Measurements from ENCODE around the gene TPSB2.

The TPSB2 gene

DNA sequence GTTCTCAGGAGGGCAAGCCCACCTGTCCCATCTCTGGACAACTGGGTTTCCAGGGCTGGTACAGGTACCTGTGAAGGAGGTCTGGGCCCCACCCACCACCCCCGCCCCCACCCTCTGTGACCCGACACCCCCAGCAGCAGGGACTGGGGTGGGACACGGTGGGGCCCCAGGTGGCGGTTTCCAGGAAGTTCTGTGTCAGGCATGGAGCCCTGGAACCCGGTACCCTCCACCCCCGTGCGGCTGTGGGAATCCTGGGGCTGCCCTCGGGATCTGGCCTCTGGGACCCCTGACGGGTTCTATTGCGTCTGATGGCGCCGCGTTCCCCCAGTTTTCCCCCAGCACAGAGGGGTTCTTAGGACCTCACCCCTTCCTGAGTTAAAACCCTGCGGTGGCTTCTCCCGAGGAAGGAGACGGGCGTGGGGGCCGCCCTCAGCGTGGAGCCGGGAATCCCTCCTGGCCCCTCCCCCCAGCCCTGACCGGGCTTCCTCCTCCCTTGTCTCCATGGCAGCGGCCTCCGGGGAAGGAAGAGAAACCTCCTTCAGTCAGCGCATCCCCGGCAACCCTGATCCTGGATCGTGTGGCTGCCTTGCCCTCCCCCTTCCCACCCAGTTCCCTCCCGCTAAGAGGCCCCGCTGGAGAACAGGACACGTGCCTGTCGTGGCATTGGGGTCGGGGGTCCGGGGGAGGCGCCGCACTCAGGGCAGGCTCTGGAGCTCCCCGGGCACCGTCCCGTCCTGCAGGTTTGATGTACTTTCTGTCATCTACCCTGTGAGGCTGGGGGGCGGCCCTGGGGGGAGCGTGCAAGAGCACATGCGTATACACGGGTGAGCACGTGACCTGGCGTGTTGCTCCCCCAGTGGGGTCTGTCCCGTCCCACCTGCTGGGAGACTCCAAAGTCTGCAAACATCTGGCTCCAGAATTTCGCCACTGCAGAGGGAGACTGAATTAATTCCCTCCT, 46.8 kb downstream of the TPSB2 start:
- H3K9ac ChIP-seq (ENCODE audit: low read depth in 1 of 2, low read length in 2 of 2), result no peak overlapping the region
- no peaks in the 10 kb centered on the region for H3K36me3 ChIP-seq (ENCODE audit: control insufficient read depth in 1 of 2, insufficient read depth in 2 of 2, low read length in 2 of 2)
- no peaks in the 10 kb centered on the region for H3K27me3 ChIP-seq (ENCODE audit: control insufficient read depth in 1 of 2, insufficient read depth in 2 of 2, low read length in 2 of 2)
- no peaks in the 10 kb centered on the region for H3K9me3 ChIP-seq (ENCODE audit: control insufficient read depth in 1 of 2, low read length in 2 of 2)
- H3K27ac ChIP-seq (ENCODE audit: low read depth, low read length), result peak overlapping the region; percentile 75
- no peak overlapping the region for H3K4me3 ChIP-seq (ENCODE audit: low read depth in 1 of 2, low read length in 2 of 2)
- H3K4me1 ChIP-seq (ENCODE audit: control insufficient read depth in 1 of 2, insufficient read depth in 2 of 2, low read length in 2 of 2), result no peaks in the 10 kb centered on the region

DNA sequence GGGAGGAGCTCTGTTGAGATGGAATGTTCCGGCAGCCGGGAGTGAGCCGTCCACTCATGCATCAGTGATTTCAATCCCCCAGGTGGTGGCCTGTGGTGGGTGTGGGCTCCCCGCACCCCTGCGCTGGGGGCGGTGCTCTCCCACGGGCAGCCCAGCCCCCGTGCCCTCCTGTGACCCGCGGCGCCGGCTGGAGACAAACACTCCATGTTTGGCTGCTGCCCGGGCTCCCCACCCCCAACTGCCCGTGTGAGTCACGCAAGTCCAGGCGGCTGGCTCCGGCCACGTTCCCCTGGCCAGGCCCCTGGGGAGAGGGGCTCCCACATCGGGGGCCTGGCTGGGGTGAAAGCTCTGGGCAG, 47.7 kb downstream of the TPSB2 start:
- no peak overlapping the region for H3K4me3 ChIP-seq (ENCODE audit: low read depth in 1 of 2, low read length in 2 of 2)
- peak overlapping the region; percentile 75 for H3K27ac ChIP-seq (ENCODE audit: low read depth, low read length)
- no peaks in the 10 kb centered on the region for H3K4me1 ChIP-seq (ENCODE audit: control insufficient read depth in 1 of 2, insufficient read depth in 2 of 2, low read length in 2 of 2)
- no peaks in the 10 kb centered on the region for H3K27me3 ChIP-seq (ENCODE audit: control insufficient read depth in 1 of 2, insufficient read depth in 2 of 2, low read length in 2 of 2)
- H3K9ac ChIP-seq (ENCODE audit: low read depth in 1 of 2, low read length in 2 of 2), result no peak overlapping the region
- no peaks in the 10 kb centered on the region for H3K9me3 ChIP-seq (ENCODE audit: control insufficient read depth in 1 of 2, low read length in 2 of 2)
- no peaks in the 10 kb centered on the region for H3K36me3 ChIP-seq (ENCODE audit: control insufficient read depth in 1 of 2, insufficient read depth in 2 of 2, low read length in 2 of 2)

DNA sequence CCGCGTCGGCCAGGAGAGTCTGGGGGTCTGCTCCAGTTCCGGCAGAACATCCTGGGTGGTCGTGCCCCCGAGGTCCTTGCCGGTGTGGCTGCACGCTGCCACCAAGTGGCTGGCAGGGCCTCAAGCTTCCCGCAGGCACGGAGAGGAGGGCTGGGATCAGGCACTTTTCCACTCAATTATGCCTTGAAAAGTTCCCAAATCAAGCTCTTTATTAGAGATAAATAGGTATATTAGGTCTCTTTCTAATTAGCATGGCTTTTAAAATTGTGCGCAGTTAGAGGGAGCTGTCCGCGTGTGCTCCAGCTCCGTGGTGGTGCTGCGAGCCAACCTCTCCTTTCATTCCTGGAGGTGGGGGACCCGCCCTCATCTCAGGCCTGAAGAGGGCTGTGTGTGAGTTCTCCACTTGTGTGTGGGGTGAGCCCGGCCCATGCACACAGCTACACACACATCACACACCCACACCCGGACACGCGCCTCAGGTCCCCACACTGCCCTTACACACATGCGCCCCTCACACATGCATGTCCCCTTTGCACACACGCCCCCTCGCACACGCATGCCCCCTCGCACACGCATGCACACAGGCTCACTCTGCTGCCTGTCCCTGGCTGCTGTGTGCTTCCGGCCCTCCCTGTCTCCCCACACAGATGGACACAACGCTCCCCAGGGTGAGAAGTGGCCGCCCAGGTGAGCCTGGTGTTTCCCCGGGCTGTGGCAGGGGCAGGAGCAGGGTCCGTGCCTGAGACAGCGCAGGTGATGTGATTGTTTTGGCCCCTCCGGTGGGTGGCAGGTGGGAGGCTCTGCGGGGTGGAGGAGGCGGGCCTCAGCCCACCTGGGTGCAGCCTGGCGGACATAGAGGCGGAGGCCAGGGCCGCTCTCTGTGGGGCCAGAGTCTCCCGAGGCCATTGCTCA, 48.3 kb downstream of the TPSB2 start:
- Histone ChIP-seq H3K36me3 (ENCODE audit: control insufficient read depth in 1 of 2, insufficient read depth in 2 of 2, low read length in 2 of 2) (no peaks in the 10 kb centered on the region), H3K27ac (ENCODE audit: low read depth, low read length) (peak overlapping the region; percentile 10), H3K4me1 (ENCODE audit: control insufficient read depth in 1 of 2, insufficient read depth in 2 of 2, low read length in 2 of 2) (no peaks in the 10 kb centered on the region), H3K4me3 (ENCODE audit: low read depth in 1 of 2, low read length in 2 of 2) (no peak overlapping the region), H3K9ac (ENCODE audit: low read depth in 1 of 2, low read length in 2 of 2) (no peak overlapping the region), H3K27me3 (ENCODE audit: control insufficient read depth in 1 of 2, insufficient read depth in 2 of 2, low read length in 2 of 2) (no peaks in the 10 kb centered on the region), H3K9me3 (ENCODE audit: control insufficient read depth in 1 of 2, low read length in 2 of 2) (no peaks in the 10 kb centered on the region)

DNA sequence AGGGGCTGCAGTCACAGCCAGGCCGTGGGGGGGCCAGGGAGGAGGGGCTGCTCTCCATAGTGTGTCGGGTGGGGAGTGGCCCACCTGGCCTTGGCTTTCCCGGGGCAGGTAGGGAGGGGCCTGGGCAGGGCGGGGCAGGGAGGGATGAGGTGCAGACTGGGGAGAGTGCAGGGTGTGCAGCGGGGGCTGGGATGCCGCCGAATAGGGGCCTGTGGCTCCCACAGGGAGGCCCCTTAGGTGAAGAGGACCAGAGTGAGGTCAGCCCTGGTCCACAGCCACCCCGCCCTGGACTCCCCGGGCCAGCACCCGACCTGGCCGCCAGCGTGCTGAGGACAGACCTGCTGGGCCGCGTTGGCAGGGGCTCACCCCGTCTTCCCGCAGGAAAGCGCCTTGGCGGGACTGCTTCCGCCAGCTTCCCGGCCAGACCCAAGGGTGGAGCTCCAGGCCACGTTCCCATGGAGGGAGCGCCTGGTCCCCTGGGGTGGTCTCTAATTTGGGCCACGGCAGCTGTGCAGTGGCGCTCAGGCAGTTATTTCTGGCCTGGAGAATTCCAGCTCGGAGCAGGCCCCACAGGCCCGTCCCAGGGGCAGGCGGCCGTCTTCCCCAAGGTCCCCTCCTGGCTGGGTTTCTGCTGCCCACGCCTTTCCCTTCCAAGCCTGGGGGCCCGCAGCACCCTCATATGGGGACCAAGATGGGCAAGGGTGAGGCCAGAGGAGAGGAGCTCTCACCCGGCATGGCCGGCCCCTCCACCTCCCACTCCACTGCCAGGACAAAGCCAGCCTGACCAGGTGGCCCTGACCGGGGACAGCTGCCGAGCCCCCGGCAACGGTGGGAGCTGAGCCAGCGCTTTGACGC, 49.2 kb downstream of the TPSB2 start:
- H3K27me3 ChIP-seq (ENCODE audit: control insufficient read depth in 1 of 2, insufficient read depth in 2 of 2, low read length in 2 of 2), result no peaks in the 10 kb centered on the region
- no peak overlapping the region for H3K9ac ChIP-seq (ENCODE audit: low read depth in 1 of 2, low read length in 2 of 2)
- no peaks in the 10 kb centered on the region for H3K36me3 ChIP-seq (ENCODE audit: control insufficient read depth in 1 of 2, insufficient read depth in 2 of 2, low read length in 2 of 2)
- H3K4me3 ChIP-seq (ENCODE audit: low read depth in 1 of 2, low read length in 2 of 2), result no peak overlapping the region
- no peaks in the 10 kb centered on the region for H3K4me1 ChIP-seq (ENCODE audit: control insufficient read depth in 1 of 2, insufficient read depth in 2 of 2, low read length in 2 of 2)
- H3K27ac ChIP-seq (ENCODE audit: low read depth, low read length), result peak overlapping the region; percentile 10
- no peaks in the 10 kb centered on the region for H3K9me3 ChIP-seq (ENCODE audit: control insufficient read depth in 1 of 2, low read length in 2 of 2)
